ENCODE data around the gene LDB1.

Gene LDB1

DNA sequence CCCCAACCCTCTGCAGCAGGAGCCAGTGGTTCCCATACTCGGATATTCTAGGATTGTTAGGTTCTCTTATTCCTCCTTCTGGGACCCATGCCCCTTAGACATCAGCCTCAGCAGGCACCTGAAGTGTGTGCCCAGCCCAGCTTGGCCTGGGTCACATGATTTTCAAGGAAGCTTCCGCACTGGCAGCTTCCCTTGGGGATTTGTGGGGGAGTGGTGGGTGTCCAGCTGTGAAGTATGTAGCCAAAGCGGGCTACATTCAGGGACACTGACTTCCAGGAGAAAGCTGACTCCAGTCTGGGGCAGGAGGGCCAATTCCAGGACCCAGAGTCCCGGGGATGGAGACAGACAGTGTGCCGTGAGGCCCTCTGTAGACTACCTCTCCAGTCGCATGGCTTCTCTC is 1.3 kb downstream of the LDB1 start:
- DNase-seq (ENCODE audit: low read depth): no peak
- no peak for TF ChIP-seq CTCF (IDR thresholded peaks at IDR 0.05; ENCODE audit: low read depth, low read length, missing control alignments)
- peak overlapping the region; percentile 65 for H3K4me3 ChIP-seq (ENCODE audit: low read depth, low read length)
- in situ Hi-C loops (cut with HindIII; ENCODE audit: low sequenced_read_pairs): no loop called here

DNA sequence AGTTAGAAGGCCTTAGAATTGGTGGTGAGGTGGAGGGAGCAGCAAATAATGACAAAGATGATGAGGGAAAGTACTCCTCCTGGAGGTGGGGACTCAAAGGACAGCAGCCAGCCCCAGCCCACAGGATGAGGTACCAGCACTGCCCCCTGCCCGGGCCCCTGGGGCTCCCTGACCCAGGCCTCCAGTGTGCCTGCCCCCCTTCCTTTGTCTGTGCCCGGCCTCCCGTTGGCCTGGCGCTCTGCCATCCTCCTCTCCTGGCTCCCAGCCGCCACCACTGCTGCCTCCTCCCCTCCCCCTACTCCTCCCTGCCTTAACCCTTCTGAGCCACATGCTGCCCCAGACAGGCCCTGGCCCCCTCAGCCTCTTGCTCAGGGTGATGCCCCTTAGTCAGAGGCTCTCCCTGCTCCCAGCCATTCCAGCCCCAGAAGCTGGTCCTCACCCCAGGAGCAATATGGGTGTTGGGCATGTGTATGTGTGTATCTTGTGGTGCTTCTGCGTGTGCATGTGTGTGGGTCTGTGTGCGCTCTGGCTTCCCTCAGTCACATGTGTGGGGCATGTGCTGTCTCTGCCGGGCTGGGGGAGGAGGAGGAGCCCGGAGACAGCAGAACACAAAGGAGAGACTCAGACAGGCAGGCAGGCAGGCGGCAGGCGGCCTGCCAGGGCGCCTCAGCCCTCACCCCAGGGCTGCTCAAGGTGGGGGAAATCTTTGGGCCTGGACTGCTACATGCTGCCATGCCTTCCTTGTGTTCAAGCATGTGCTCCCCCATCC is 2.6 kb downstream of the LDB1 start:
- no peak for DNase-seq (ENCODE audit: low read depth)
- peak; percentile 33 for TF ChIP-seq CTCF (IDR thresholded peaks at IDR 0.05; ENCODE audit: low read depth, low read length, missing control alignments)
- in situ Hi-C loops (cut with HindIII; ENCODE audit: low sequenced_read_pairs): no loop called here
- peak overlapping the region; percentile 65 for H3K4me3 ChIP-seq (ENCODE audit: low read depth, low read length)

- in situ Hi-C loops (cut with HindIII; ENCODE audit: low sequenced_read_pairs): no loop called here
- TF ChIP-seq CTCF (IDR thresholded peaks at IDR 0.05; ENCODE audit: low read depth, low read length, missing control alignments): no peak
- peak overlapping the region; percentile 65 for H3K4me3 ChIP-seq (ENCODE audit: low read depth, low read length)
- no peak for DNase-seq (ENCODE audit: low read depth)
These were observed 3.5 kb downstream of the LDB1 start for GRCh38 chr10:102116656-102117055.

- no peak overlapping the region for H3K4me3 ChIP-seq (ENCODE audit: low read depth, low read length)
- TF ChIP-seq CTCF (IDR thresholded peaks at IDR 0.05; ENCODE audit: low read depth, low read length, missing control alignments): no peak
- in situ Hi-C loops (cut with HindIII; ENCODE audit: low sequenced_read_pairs): no loop called here
- no peak for DNase-seq (ENCODE audit: low read depth)
These were observed 4.4 kb downstream of the LDB1 start for GRCh38 chr10:102115775-102116174.

GRCh38 chr10:102114861-102115618 is 5.1 kb downstream of the LDB1 start:
- no peak for TF ChIP-seq CTCF (IDR thresholded peaks at IDR 0.05; ENCODE audit: low read depth, low read length, missing control alignments)
- H3K4me3 ChIP-seq (ENCODE audit: low read depth, low read length): peak overlapping the region; percentile 85
- in situ Hi-C loops (cut with HindIII; ENCODE audit: low sequenced_read_pairs): no loop called here
- no peak for DNase-seq (ENCODE audit: low read depth)

DNA sequence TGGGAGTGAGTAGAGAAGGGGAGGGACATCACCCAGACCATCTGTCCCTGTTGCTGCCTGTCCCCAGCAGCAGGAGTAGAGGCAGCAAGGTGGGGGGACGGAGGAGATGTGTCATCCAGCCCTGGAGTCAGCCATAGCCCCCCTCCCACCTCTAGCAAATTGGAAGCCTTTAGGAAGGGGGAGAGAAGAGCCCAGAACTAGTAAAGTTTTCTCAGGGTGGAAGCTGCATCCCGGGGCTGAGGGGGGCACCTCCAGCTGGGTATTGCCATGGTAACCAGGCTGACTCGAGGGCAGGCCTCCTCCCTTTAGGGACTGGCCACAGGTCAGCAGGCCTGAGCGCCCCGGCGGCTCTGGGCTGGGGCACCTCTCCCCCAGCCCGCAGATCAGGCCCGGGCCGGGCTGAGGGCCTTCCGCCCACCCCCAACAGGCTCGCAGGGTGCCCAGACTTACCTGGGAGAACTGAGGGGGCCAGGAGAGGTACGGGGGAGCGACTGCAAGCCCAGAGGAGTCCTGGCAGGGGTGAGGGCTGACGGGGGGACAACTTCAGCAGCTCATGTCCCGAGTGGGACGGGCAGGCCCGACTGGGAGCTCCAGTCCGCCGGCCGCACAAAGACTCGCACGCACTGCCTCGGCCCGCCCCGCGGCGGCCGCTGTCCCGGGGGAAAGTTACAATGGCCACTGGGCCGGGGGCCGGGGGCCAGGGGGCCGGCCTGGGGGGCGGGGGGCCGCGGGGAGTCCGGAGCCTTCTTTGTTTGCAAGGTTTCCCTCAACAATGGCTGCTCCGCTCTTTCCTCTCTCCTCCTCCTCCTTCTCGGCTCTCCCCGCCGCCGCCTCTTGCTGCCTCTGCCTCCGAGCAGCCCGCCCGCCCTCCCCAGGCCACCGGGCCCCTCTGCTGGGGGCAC is 6.0 kb downstream of the LDB1 start:
- H3K4me3 ChIP-seq (ENCODE audit: low read depth, low read length): peak overlapping the region; percentile 85
- in situ Hi-C loops (cut with HindIII; ENCODE audit: low sequenced_read_pairs): no loop called here
- no peak for DNase-seq (ENCODE audit: low read depth)
- TF ChIP-seq CTCF (IDR thresholded peaks at IDR 0.05; ENCODE audit: low read depth, low read length, missing control alignments): no peak
